Suprapubic skin (tissue), 3 donors: Measurements from ENCODE around the gene CD68.

ENCODE experiments used
- CTCF ChIP-seq, 2 donors: fragments of 200-600 bp in 1 of 2; fragments of 450-650 bp in 1 of 2; sonication (generic) in 1 of 2; IDR thresholded peaks; one replicate each; pipeline ENCODE4 v1.5.1; 2016 to 2019; ENCODE audit warnings: antibody characterized with exemption in 2 of 2, mild to moderate bottlenecking in 1 of 2, moderate library complexity in 1 of 2
- POLR2AphosphoS5 ChIP-seq, 3 donors: sonication (generic); formaldehyde crosslinking; IDR thresholded peaks; one replicate each; pipeline ENCODE4 v1.6.1; 2017; ENCODE audit warnings: antibody characterized with exemption in 3 of 3

GRCh38 chr17:7561589-7562207 lies 17.7 kb upstream of the CD68 start, which contains the start of gene SENP3:
- TF ChIP-seq POLR2AphosphoS5 (IDR thresholded peaks at IDR 0.05) (no peak), CTCF (IDR thresholded peaks at IDR 0.05) (no peak)
